T-helper 1 cell (primary cell): Measurements from ENCODE around the gene MBTPS1.

Experiments
- DNase-seq, 5 donors: peaks; one replicate each; pipeline ENCODE4 v3.0.0-alpha.2; 2012 to 2020

Gene MBTPS1

GRCh38 chr16:84095466-84095865, 21.3 kb downstream of the MBTPS1 start:
- no peak for DNase-seq

- no peak for DNase-seq
Measured at GRCh38 chr16:84093879-84094270, 22.9 kb downstream of the MBTPS1 start.

- no peak for DNase-seq
Measured at GRCh38 chr16:84093120-84093878, 23.4 kb downstream of the MBTPS1 start.

GRCh38 chr16:84091460-84091859, 25.3 kb downstream of the MBTPS1 start:
- no peak for DNase-seq

- DNase-seq = no peak
Measured at GRCh38 chr16:84090211-84090610, 26.5 kb downstream of the MBTPS1 start.

- peak; percentile 17 to 70 (median 28) for DNase-seq
Measured at GRCh38 chr16:84088695-84089395, 27.9 kb downstream of the MBTPS1 start.

GRCh38 chr16:84087466-84088151, 29.1 kb downstream of the MBTPS1 start:
- DNase-seq = peak in 1 of 5 donors; percentile 25

- no peak for DNase-seq
Measured at GRCh38 chr16:84087001-84087400, 29.7 kb downstream of the MBTPS1 start.

- no peak for DNase-seq
Measured at GRCh38 chr16:84086341-84086740, 30.4 kb downstream of the MBTPS1 start.

GRCh38 chr16:84085773-84086172, 31.0 kb downstream of the MBTPS1 start:
- DNase-seq = peak in 1 of 5 donors; percentile 26

- no peak for DNase-seq
Measured at GRCh38 chr16:84085271-84085667, 31.5 kb downstream of the MBTPS1 start.

GRCh38 chr16:84084570-84085270, 32.0 kb downstream of the MBTPS1 start:
- DNase-seq = peak; percentile 40 to 76 (median 52)

- no peak for DNase-seq
Measured at GRCh38 chr16:84082835-84083569, 33.7 kb downstream of the MBTPS1 start.

GRCh38 chr16:84082110-84082509, 34.6 kb downstream of the MBTPS1 start:
- DNase-seq = no peak

- DNase-seq = no peak
Measured at GRCh38 chr16:84081446-84081989, 35.2 kb downstream of the MBTPS1 start.

GRCh38 chr16:84080813-84081212, 35.9 kb downstream of the MBTPS1 start:
- no peak for DNase-seq

- no peak for DNase-seq
Measured at GRCh38 chr16:84080378-84080777, 36.4 kb downstream of the MBTPS1 start.

- no peak for DNase-seq
Measured at GRCh38 chr16:84079664-84080063, 37.1 kb downstream of the MBTPS1 start.

GRCh38 chr16:84075376-84075775, 41.4 kb downstream of the MBTPS1 start:
- DNase-seq = no peak

GRCh38 chr16:84074721-84075120, 42.0 kb downstream of the MBTPS1 start:
- DNase-seq = no peak

- no peak for DNase-seq
Measured at GRCh38 chr16:84072014-84072413, 44.7 kb downstream of the MBTPS1 start.

- no peak for DNase-seq
Measured at GRCh38 chr16:84071121-84071520, 45.6 kb downstream of the MBTPS1 start.
